PC-3 (cell line): ENCODE measurements around the gene DAAM2. TPM values are rescaled to one million over a fixed set of nuclear protein-coding genes. Genes with fewer than 3 reads are reported as not detected.

ENCODE experiments used
- ATAC-seq: fragments of 200-7000 bp; cut with Tn5 transposase; 2 replicates; pipeline ENCODE4 v1.9.1; 2020; ENCODE audit warnings: mild to moderate bottlenecking, moderate library complexity
- BruUV-seq: library from RNA; stranded (reverse); fragments of 400-500 nt; replicated peaks from 2 replicates; lab custom pipeline; 2021; lab: Mats Ljungman, UMichigan
- CTCF ChIA-PET: fragments of 300-600 bp; sonication (Branson Sonifier 250); formaldehyde crosslinking; loops from one replicate; lab custom pipeline; 2022; ENCODE audit warnings: antibody characterized with exemption; lab: Charles Lee
- POLR2A ChIA-PET: fragments of 300-600 bp; sonication (Branson Sonifier 250); formaldehyde crosslinking; loops from one replicate; lab custom pipeline; 2022; ENCODE audit warnings: antibody characterized with exemption; ENCODE audit not compliant: unreplicated experiment; lab: Charles Lee
- DNase-seq: peaks from one replicate; pipeline ENCODE4 v3.0.0-alpha.2; 2015
- H2AFZ ChIP-seq: fragments of 300-600 bp; sonication (generic); 2 replicates; pipeline ENCODE4 v1.6.0; 2016; ENCODE audit warnings: antibody characterized with exemption, low read length
- H3F3A ChIP-seq: fragments of 300-600 bp; sonication (generic); one replicate; pipeline ENCODE4 v1.6.0; 2017; ENCODE audit warnings: antibody characterized with exemption, low read length, control low read depth, mild to moderate bottlenecking; ENCODE audit not compliant: unreplicated experiment
- H3K27ac ChIP-seq: fragments of 300-600 bp; sonication (generic); 2 replicates; pipeline ENCODE4 v1.5.1; 2016; ENCODE audit warnings: mild to moderate bottlenecking, low read length
- H3K27me3 ChIP-seq: fragments of 300-600 bp; sonication (generic); 2 replicates; pipeline ENCODE4 v1.6.1; 2016; ENCODE audit warnings: low read length, mixed read lengths
- H3K36me3 ChIP-seq: fragments of 300-600 bp; sonication (generic); 2 replicates; pipeline ENCODE4 v1.6.1; 2016; ENCODE audit warnings: low read depth, mixed run types, low read length, mixed read lengths
- H3K4me1 ChIP-seq: fragments of 300-600 bp; sonication (generic); 2 replicates; pipeline ENCODE4 v1.5.1; 2016; ENCODE audit warnings: low read length; ENCODE audit not compliant: insufficient read depth
- H3K4me2 ChIP-seq: fragments of 300-600 bp; sonication (generic); 2 replicates; pipeline ENCODE4 v1.6.0; 2016; ENCODE audit warnings: low read length
- H3K4me3 ChIP-seq: fragments of 300-600 bp; sonication (generic); 2 replicates; pipeline ENCODE4 v1.5.1; 2016; ENCODE audit warnings: mild to moderate bottlenecking, low read length, mixed read lengths
- H3K79me2 ChIP-seq: fragments of 300-600 bp; sonication (generic); 2 replicates; pipeline ENCODE4 v1.6.1; 2017; ENCODE audit warnings: low read length, mixed read lengths
- H3K9ac ChIP-seq: fragments of 300-600 bp; sonication (generic); 2 replicates; pipeline ENCODE4 v1.6.0; 2016; ENCODE audit warnings: mild to moderate bottlenecking, low read length
- H3K9me2 ChIP-seq: fragments of 300-600 bp; sonication (generic); replicated peaks from 2 replicates; pipeline ENCODE4 v1.6.1; 2016; ENCODE audit warnings: mixed run types, low read length, mixed read lengths
- H3K9me3 ChIP-seq: fragments of 300-600 bp; sonication (generic); 2 replicates; pipeline ENCODE4 v1.6.1; 2016; ENCODE audit warnings: low read length, mixed read lengths
- H4K20me1 ChIP-seq: fragments of 300-600 bp; sonication (generic); 2 replicates; pipeline ENCODE4 v1.6.1; 2016; ENCODE audit warnings: low read length, mixed read lengths
- EZH2 ChIP-seq: fragments of 300-600 bp; sonication (generic); IDR thresholded peaks from one replicate; pipeline ENCODE4 v1.6.1; 2017; ENCODE audit warnings: antibody characterized with exemption, mild to moderate bottlenecking, low read length; ENCODE audit not compliant: unreplicated experiment
- EZH2phosphoT487 ChIP-seq: fragments of 300-600 bp; sonication (generic); IDR thresholded peaks from 2 replicates; pipeline ENCODE4 v1.6.1; 2018; ENCODE audit warnings: mild to moderate bottlenecking, antibody characterized with exemption, low read length, borderline replicate concordance
- intact Hi-C: fragments of 100-400 bp; cut with micrococcal nuclease; formaldehyde crosslinking; loops from 2 replicates; pipeline ENCODE4 v1.9.0; 2023
- total RNA-seq: library from RNA; depleted of rRNA; stranded (reverse); fragments of >200 nt; gene quantifications from 2 replicates; pipeline ENCODE4 v1.2.3, GENCODE V29; 2014
- TF ChIP-seq, protein P1 (sequence below): fragments of 300-600 bp; sonication (generic); conservative IDR thresholded peaks from 2 replicates; pipeline ENCODE4 v1.5.1; 2017; ENCODE audit warnings: antibody characterized with exemption, low read depth, mild to moderate bottlenecking, low read length

The DAAM2 gene
- total RNA-seq, 1 experiment from 2014 or later = not detected

DNA sequence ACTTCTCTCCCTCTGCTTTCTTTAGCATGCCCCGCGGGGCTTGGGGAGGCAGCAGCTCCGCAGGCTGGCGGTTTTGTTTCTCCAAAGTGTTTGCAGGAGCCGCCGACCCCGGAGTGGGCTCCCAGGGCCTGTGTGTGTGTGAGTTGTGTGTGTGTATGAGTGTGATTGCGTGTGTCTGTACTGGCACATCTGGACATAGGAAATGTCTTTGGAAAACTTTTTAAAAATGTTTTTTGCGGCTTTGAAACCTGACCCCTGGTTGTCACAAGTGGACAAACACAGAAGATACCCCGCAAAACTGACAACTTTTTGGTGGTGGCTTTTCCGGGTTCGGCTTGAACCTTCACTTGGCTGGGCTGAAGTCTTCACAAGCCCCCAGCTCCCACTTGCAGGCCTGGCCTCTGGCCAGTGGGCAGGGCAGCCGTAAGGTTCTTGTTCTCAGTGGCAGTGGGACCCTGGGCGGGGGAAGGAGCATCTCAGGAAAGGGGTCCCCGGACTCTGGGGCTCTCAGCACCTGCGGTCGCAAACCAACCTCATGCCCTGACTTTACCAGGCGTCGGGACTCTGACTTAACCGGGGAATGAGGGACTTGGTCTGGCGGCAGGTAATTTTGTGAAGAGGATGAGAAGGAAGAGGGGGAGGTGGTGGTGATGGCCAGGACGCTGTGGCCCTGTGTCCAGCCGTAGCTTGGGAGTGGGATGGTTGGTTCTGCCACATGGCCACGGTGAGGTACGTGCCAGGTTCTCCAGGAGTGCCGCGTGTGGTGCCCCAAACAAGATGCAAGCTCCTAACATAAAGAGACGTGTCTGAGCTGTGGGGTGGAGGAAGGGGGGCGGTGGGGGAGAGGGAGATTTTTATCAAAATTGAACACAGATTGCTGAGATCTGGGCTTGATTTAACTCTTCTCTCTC lies 619 bp downstream of the DAAM2 start:
- peak overlapping the region; percentile 37; the same call in 1 of the 2 replicates for H3K4me2 ChIP-seq
- CTCF ChIA-PET = no interaction called here
- BruUV-seq = no TSS peak

DNA sequence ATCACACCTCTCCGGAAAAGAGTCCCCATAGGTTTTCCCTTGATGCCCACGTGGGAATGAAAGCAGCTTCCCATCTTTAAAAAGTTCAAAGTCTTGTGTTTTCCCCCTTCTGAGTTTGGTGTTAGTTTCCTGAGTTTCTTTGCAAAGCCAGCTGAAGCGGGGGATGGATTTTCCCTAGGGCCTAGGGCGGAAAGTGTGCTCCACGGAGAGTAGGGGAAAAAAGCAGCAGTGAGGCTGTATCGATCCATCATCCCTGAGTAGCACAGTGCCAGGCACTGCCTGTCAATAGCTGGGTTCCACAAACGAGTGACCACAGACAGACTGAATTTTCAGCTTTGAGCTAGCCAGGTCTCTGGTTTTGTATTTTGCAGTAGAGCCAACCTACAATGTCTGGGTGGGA lies 1.3 kb downstream of the DAAM2 start:
- no TSS peak for BruUV-seq

More for the DNA sequence above, 619 bp downstream of the DAAM2 start:
- Histone ChIP-seq H3K27me3 (peaks cover 48% of the 10 kb centered on the region), H3F3A (no peaks in the 10 kb centered on the region), H3K27ac (no peak overlapping the region), H3K79me2 (no peaks in the 10 kb centered on the region), H3K4me1 (no peaks in the 10 kb centered on the region), H4K20me1 (no peaks in the 10 kb centered on the region), H3K9ac (no peak overlapping the region), H3K4me3 (no peak overlapping the region; the same call in 1 of the 2 replicates), H3K9me3 (no peaks in the 10 kb centered on the region), H3K36me3 (no peaks in the 10 kb centered on the region), H2AFZ (no peak overlapping the region), H3K9me2 (no peaks in the 10 kb centered on the region)
- TF ChIP-seq EZH2phosphoT487 = no peak
- no peak for TF ChIP-seq EZH2
- TF ChIP-seq, protein P1, sequence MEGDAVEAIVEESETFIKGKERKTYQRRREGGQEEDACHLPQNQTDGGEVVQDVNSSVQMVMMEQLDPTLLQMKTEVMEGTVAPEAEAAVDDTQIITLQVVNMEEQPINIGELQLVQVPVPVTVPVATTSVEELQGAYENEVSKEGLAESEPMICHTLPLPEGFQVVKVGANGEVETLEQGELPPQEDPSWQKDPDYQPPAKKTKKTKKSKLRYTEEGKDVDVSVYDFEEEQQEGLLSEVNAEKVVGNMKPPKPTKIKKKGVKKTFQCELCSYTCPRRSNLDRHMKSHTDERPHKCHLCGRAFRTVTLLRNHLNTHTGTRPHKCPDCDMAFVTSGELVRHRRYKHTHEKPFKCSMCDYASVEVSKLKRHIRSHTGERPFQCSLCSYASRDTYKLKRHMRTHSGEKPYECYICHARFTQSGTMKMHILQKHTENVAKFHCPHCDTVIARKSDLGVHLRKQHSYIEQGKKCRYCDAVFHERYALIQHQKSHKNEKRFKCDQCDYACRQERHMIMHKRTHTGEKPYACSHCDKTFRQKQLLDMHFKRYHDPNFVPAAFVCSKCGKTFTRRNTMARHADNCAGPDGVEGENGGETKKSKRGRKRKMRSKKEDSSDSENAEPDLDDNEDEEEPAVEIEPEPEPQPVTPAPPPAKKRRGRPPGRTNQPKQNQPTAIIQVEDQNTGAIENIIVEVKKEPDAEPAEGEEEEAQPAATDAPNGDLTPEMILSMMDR = no peak
- ATAC-seq (no peak), DNase-seq (no peak)
- intact Hi-C loops = no loop called here
- POLR2A ChIA-PET = no interaction called here

More for the DNA sequence above, 1.3 kb downstream of the DAAM2 start:
- H3K4me3 ChIP-seq = no peak overlapping the region
- DNase-seq (no peak), ATAC-seq (no peak)
- ChIA-PET CTCF (no interaction called here), POLR2A (no interaction called here)
- intact Hi-C loops = no loop called here
- no peaks in the 10 kb centered on the region for H3K36me3 ChIP-seq
- H3F3A ChIP-seq = no peaks in the 10 kb centered on the region
- H3K9ac ChIP-seq = no peak overlapping the region
- H3K9me3 ChIP-seq = no peaks in the 10 kb centered on the region
- no peaks in the 10 kb centered on the region for H4K20me1 ChIP-seq
- TF ChIP-seq, protein P1 = no peak
- TF ChIP-seq EZH2phosphoT487 (no peak), EZH2 (no peak)
- peaks cover 55% of the 10 kb centered on the region for H3K27me3 ChIP-seq
- H3K4me1 ChIP-seq = no peaks in the 10 kb centered on the region
- no peak overlapping the region for H2AFZ ChIP-seq
- no peaks in the 10 kb centered on the region for H3K79me2 ChIP-seq
- H3K9me2 ChIP-seq = no peaks in the 10 kb centered on the region
- no peak overlapping the region for H3K27ac ChIP-seq
- no peak overlapping the region for H3K4me2 ChIP-seq
